GM18907 (cell line): ENCODE results near the gene SF3B2.
A peak's percentile ranks its signal among the peaks of the same experiment; 100 is the strongest.
"Not testable (repeated sequence)": the region's sequence is repeated elsewhere in the genome, so short reads cannot be mapped to it uniquely, and the experiment has no call there.

Source experiments
- ATAC-seq: cut with Tn5 transposase; IDR thresholded peaks from one replicate; pipeline ENCODE4 v1.9.1; 2021; ENCODE audit warnings: mild to moderate bottlenecking, moderate library complexity; ENCODE audit not compliant: unreplicated experiment

The SF3B2 gene

DNA sequence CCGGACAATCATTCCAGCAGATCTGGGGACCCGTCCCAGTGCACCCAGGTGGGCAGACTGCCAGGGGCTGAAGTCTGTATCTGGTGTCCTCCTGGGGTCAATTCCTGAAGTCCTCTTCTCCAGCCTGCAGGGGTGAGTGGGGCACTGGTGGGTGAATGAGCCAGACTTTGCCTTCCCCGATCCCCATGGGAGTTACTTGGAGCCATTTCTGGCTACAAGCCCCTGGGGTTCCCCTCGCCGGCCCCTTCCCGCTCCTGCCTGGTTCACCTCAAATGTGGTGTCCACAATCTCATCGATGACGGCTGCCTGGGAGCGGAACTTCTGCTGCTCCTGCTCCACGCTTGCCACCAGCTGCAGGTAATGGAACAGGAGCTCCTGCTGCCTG, 35.4 kb upstream of the SF3B2 start:
- no peak for ATAC-seq

DNA sequence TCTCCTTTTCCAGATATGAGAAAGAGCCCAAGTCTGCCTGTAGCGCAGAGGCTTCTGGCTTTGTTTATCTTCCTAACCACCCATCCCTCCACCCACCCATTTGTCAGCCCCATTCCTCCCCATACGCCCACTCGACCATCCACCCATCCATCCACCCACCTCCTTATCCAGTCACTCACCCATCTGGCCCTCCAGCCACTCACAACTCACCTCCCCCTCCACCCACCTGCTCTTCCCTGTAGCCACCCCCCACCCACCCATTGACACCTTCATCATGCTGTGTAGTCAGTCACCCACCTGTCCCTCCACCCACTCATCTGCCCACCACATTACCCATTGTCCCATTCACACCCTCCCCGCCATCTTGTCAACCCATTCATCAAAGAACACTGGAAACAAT, 34.8 kb upstream of the SF3B2 start:
- no peak for ATAC-seq

- ATAC-seq, result no peak
Observed at GRCh38 chr11:66020212-66020611, 32.0 kb upstream of the SF3B2 start.

DNA sequence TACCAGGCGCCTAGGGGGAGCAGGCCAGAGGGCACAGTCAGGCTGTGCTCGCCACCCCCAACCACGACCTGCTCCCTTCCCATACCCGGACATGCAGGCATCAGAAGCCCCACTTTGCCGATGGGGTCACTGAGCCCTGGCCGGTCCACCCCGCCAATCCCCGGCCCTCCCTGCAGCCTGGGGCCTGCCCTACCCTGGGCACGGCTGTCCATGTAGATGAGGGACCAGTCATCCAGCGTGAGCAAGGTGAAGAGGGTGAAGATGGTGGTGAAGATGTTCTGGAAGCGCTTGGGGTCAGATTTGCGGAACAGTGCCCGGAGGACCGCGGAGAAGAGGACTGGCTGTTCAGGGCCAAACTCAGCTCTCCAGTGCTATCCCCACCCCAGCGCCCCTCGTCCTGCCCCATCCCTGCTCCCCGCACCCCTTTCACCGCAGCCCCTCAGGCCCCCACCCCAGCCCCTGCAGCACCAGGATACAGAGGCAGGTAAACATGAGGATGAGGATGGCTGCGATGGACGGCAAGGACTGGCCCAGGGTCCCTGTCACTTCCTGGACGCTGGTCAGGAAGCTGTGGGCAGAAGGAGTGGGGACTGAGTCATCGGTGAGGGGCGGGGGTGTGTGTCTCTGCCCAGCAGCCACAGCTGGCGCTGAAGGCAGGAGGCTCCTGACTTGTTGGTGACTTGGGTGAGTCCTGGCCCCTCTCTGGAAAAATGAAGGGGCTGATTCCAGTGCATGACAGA, 31.4 kb upstream of the SF3B2 start:
- no peak for ATAC-seq

GRCh38 chr11:66022401-66023185, 29.6 kb upstream of the SF3B2 start:
- no peak for ATAC-seq

GRCh38 chr11:66023186-66023440, 29.1 kb upstream of the SF3B2 start:
- not testable (repeated sequence) for ATAC-seq

GRCh38 chr11:66026017-66026529, 26.1 kb upstream of the SF3B2 start, which contains the start of gene CATSPER1:
Gene CATSPER1 (minus strand): TSS chr11:66026479. CDS start chr11:66026379, 100 bp downstream.
- no peak for ATAC-seq

- no peak for ATAC-seq
Observed at GRCh38 chr11:66032957-66033735, 19.0 kb upstream of the SF3B2 start.

DNA sequence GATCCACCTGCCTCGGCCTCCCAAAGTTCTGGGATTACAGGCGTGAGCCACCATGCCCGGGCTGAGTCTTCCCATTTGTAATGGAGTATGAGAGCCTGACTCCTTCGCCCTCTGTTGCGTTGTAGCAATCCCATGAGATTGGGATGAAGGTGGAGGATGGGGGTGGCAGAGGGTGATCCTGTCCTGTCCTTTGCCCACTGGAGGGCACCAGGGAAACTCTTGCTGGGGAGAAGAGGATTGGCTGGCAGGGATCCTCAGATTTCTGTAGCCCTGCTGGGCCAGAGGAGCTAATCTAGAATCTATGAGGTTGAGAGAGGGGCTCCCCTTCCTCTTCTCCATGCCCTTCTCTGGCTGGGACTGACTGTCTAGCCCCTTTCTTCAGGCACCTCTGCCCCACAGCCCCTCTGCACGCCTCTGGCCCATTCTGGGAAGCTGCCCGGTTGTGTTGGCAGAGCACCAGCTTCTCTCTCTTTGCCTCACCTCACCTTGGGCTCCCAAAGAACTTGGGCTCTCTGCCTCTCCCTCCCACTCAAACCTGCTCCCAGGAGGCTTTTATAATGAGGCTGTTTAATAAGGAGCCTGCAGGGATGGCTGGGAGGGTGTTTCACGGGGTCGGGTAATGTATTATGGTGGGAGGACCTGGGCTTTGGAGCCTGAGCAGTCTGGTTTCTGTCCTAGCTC, 16.4 kb upstream of the SF3B2 start:
- no peak for ATAC-seq

- no peak for ATAC-seq
Observed at GRCh38 chr11:66036334-66036710, 15.8 kb upstream of the SF3B2 start.

GRCh38 chr11:66037327-66037726, 14.8 kb upstream of the SF3B2 start:
- ATAC-seq, result no peak

DNA sequence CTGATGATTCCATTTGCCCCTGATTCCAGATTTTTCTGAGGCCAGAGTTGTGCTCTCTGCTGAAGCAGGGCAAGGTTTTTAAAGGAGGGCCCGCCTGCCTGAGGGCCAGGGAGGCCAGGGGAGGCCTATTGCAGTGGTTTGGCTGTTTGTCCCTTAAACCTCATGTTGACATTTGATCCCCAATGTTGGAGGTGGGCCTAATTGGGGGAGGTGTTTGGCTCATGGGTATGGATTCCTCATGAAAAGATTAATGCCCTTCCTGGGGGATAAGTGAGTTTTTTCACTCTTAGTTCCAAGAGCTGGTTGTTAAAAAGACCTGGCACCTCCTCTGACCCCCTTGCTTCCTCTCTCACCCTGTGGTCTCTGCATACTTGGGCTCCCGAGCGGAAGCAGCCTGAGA, 12.4 kb upstream of the SF3B2 start:
- ATAC-seq, result no peak

DNA sequence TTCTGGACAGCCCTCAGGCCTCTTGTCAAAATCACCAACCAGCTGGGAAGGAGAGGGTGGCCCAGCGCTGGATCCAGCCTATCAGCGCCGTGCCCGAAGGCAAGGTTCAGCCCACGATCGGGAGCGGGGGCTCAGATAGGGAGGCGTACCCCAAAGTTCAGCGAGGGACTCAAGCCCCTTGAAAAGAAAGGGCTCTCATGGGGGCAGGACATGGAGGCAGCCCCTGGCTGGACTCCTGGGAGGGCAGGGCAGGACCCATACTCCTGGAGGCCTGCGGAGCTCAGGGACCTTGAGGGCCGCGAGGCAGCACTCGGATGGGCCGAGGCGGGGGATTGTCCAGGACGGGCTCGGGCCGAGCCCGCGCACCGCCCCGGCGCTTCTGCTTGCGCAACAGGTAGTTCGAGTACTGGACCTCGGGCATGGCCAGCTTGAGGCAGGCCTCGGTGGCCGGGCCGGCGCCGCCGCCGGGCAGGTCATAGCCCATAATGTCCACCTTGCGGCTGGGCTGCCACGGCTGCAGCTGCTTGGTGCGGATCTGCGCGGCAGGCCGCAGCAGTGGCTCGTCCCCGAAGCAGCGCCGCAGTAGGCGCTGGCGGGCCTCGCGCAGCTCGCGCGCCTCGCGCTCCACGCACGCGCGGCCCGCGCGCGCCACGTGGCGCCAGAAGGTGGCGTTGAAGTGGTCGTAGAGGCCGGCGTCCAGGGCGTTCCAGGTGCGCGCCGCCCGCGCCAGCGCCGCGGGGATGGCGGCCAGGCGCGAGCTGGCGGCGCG, 9.8 kb upstream of the SF3B2 start:
- no peak for ATAC-seq

GRCh38 chr11:66042996-66043906, 8.9 kb upstream of the SF3B2 start:
- ATAC-seq, result no peak

GRCh38 chr11:66044757-66045156, 7.4 kb upstream of the SF3B2 start:
- ATAC-seq, result no peak

DNA sequence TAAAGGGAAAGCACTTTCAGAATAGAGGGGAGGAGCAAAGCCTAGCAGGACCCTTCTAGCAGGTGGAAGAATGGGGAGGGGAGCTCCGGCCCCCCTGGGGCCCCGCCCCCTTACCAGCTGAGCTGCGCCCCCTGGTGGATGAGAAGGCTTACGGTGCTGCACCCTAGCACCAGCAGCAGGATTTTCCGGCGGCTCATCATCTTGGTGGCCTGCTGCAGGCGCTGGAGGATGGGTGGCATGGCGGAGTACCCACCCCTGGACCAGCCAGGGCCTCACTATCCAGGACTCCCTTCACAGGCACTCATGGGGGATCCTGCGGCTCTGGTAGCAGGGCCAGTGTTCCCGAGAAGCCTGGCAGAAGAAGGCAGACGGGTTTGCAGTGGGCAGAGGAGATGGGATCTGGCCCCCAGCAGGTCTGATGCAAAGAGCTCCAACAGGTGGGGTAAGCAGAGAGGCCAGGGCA, 7.0 kb upstream of the SF3B2 start:
- peak; percentile 59 for ATAC-seq

- ATAC-seq, result no peak
Observed at GRCh38 chr11:66046901-66047300, 5.3 kb upstream of the SF3B2 start.

- no peak for ATAC-seq
Observed at GRCh38 chr11:66047541-66048365, 4.4 kb upstream of the SF3B2 start.
